Endothelial cell of umbilical vein (primary cell): Measurements from ENCODE around the gene UBE3B. TPM values are rescaled to one million over a fixed set of nuclear protein-coding genes. Genes with fewer than 3 reads are reported as not detected.

Experiments
- BruUV-seq: library from RNA; stranded (reverse); fragments of 400-500 nt; replicated peaks from 2 replicates; lab custom pipeline; 2021; lab: Mats Ljungman, UMichigan
- CTCF ChIA-PET: fragments of 300-600, 350-600 bp; sonication (Branson Sonifier 250); formaldehyde crosslinking; loops from one replicate; lab custom pipeline; 2021; ENCODE audit warnings: antibody characterized with exemption, inconsistent platforms; lab: Charles Lee
- POLR2A ChIA-PET: fragments of 300-600, 350-600 bp; sonication (Branson Sonifier 250); formaldehyde crosslinking; loops from one replicate; lab custom pipeline; 2021; ENCODE audit warnings: antibody characterized with exemption, inconsistent platforms; lab: Charles Lee
- DNase-seq: peaks from one replicate; pipeline ENCODE4 v3.0.0-alpha.2; 2011; ENCODE audit warnings: low read depth, low spot score
- FAIRE-seq: peaks from 2 replicates; lab custom pipeline; 2011; peaks lifted over from hg19 to GRCh38; lab: Jason Lieb, UNC
- H2AFZ ChIP-seq: 2 replicates; pipeline ENCODE4 v1.6.0; 2012; ENCODE audit warnings: low read depth, low read length, control low read depth, inconsistent platforms
- H3K27ac ChIP-seq: 2 replicates; pipeline ENCODE4 v1.5.1; 2011; ENCODE audit warnings: low read depth, mild to moderate bottlenecking, control low read depth, low read length, moderate library complexity; ENCODE audit not compliant: insufficient read depth
- H3K27me3 ChIP-seq, 2 experiments: 2 replicates each; pipeline versions ENCODE4 v1.6.0 to v1.6.1; 2011; ENCODE audit warnings: low read length in 2 of 2, mixed read lengths in 1 of 2; ENCODE audit not compliant: control insufficient read depth in 2 of 2, insufficient read depth in 2 of 2
- H3K36me3 ChIP-seq, 2 experiments: 2 replicates in 1 of 2; 3 replicates in 1 of 2; pipeline ENCODE4 v1.5.1; 2011; ENCODE audit warnings: low read length in 2 of 2, mild to moderate bottlenecking in 1 of 2, moderate library complexity in 1 of 2; ENCODE audit not compliant: control insufficient read depth in 2 of 2, insufficient read depth in 2 of 2; ENCODE audit errors: extremely low read depth in 1 of 2
- H3K4me1 ChIP-seq: 3 replicates; pipeline ENCODE4 v1.5.1; 2011; ENCODE audit warnings: mild to moderate bottlenecking, low read length; ENCODE audit not compliant: control insufficient read depth, insufficient read depth; ENCODE audit errors: extremely low read depth
- H3K4me2 ChIP-seq: 2 replicates; pipeline ENCODE4 v1.6.1; 2011; ENCODE audit warnings: low read length, control low read depth, mixed read lengths; ENCODE audit not compliant: insufficient read depth
- H3K4me3 ChIP-seq, 3 experiments: fragments of 200-600 bp in 1 of 3; sonication (generic), shearing (Covaris generic) in 1 of 3; replicated peaks in 1 of 3; 2 replicates each; pipeline ENCODE4 v1.5.1; 2011 to 2016; ENCODE audit warnings: control low read depth in 3 of 3, low read length in 3 of 3, mild to moderate bottlenecking in 2 of 3, inconsistent platforms in 1 of 3, low read depth in 1 of 3, moderate library complexity in 1 of 3; ENCODE audit not compliant: insufficient read depth in 1 of 3
- H3K79me2 ChIP-seq: 2 replicates; pipeline ENCODE4 v1.6.0; 2012; ENCODE audit warnings: low read length, inconsistent platforms; ENCODE audit not compliant: control insufficient read depth, insufficient read depth
- H3K9ac ChIP-seq: replicated peaks from 2 replicates; pipeline ENCODE3; 2011; ENCODE audit warnings: low read length, control low read depth; ENCODE audit not compliant: insufficient read depth; ENCODE audit errors: extremely low read depth
- H3K9me1 ChIP-seq: replicated peaks from 3 replicates; pipeline ENCODE4 v1.6.0; 2011; ENCODE audit warnings: mild to moderate bottlenecking, low read length; ENCODE audit not compliant: control insufficient read depth, insufficient read depth; ENCODE audit errors: extremely low read depth
- H3K9me3 ChIP-seq: replicated peaks from 2 replicates; pipeline ENCODE4 v1.5.1; 2012; ENCODE audit warnings: low read length, inconsistent platforms; ENCODE audit not compliant: control insufficient read depth, insufficient read depth
- H4K20me1 ChIP-seq: replicated peaks from 2 replicates; pipeline ENCODE3; 2011; ENCODE audit warnings: mild to moderate bottlenecking, low read length; ENCODE audit not compliant: control insufficient read depth, insufficient read depth; ENCODE audit errors: extremely low read depth
- CTCF ChIP-seq, 2 donors: IDR thresholded peaks; 1 replicate in 1 of 2; 2 replicates in 1 of 2; pipeline ENCODE4 v1.5.1; 2011; ENCODE audit warnings: low read length in 2 of 2, mild to moderate bottlenecking in 2 of 2, moderate library complexity in 2 of 2, control low read depth in 1 of 2, inconsistent platforms in 1 of 2, low read depth in 1 of 2; ENCODE audit not compliant: insufficient read depth in 1 of 2; ENCODE audit errors: extremely low read depth in 1 of 2
- EZH2 ChIP-seq: IDR thresholded peaks from 2 replicates; pipeline ENCODE4 v1.6.1; 2012; ENCODE audit warnings: borderline replicate concordance, low read depth, mild to moderate bottlenecking, moderate library complexity, low read length, inconsistent platforms; ENCODE audit not compliant: severe bottlenecking
- FOS ChIP-seq: IDR thresholded peaks from 2 replicates; pipeline ENCODE4 v1.6.1; 2011; ENCODE audit warnings: mild to moderate bottlenecking, low read length, moderate library complexity, borderline replicate concordance; ENCODE audit not compliant: insufficient read depth
- GATA2 ChIP-seq: IDR thresholded peaks from 2 replicates; pipeline ENCODE4 v1.7.0; 2011; ENCODE audit warnings: low read depth, mild to moderate bottlenecking, moderate library complexity, mixed read lengths, low read length; ENCODE audit not compliant: insufficient read length, insufficient read depth
- JUN ChIP-seq: IDR thresholded peaks from 2 replicates; pipeline ENCODE4 v1.6.1; 2011; ENCODE audit warnings: borderline replicate concordance, low read depth; ENCODE audit not compliant: insufficient read length, insufficient read depth
- MAX ChIP-seq: IDR thresholded peaks from 2 replicates; pipeline ENCODE4 v1.6.1; 2011; ENCODE audit not compliant: insufficient read depth, insufficient read length
- MYC ChIP-seq: IDR thresholded peaks from one replicate; pipeline ENCODE4 v1.6.1; 2011; ENCODE audit warnings: mild to moderate bottlenecking, low read depth, low read length
- POLR2A ChIP-seq: IDR thresholded peaks from 2 replicates; pipeline ENCODE4 v1.6.1; 2012; ENCODE audit warnings: low read depth, mild to moderate bottlenecking, control low read depth, low read length
- POLR2AphosphoS5 ChIP-seq: IDR thresholded peaks from 2 replicates; pipeline ENCODE4 v1.6.1; 2012; ENCODE audit warnings: low read depth, mild to moderate bottlenecking, control low read depth, low read length, moderate library complexity; ENCODE audit not compliant: insufficient read depth
- dilution Hi-C: fragments of 300-500 bp; cut with MboI; formaldehyde crosslinking; loops from one replicate; pipeline ENCODE4 v1.15.0; 2019; ENCODE audit warnings: low sequenced_read_pairs; ENCODE audit not compliant: extremely low pct_ligation_motif_present
- intact Hi-C: fragments of 100-400 bp; cut with micrococcal nuclease; formaldehyde crosslinking; loops from one replicate; pipeline ENCODE4 v1.10.0; 2022
- polyA plus RNA-seq, 4 experiments: library from polyadenylated mRNA; depleted of rRNA in 3 of 4; stranded (reverse) in 3 of 4; unstranded in 1 of 4; fragments of >200 nt; gene quantifications; 2 replicates each; pipeline versions ENCODE4 v1.2.1 to v1.2.3, GENCODE V29; 2011 to 2012; ENCODE audit warnings: missing spikeins in 1 of 4
- total RNA-seq: library from RNA; stranded (reverse); gene quantifications from 2 replicates; pipeline ENCODE4 v1.2.3, GENCODE V29; 2021

Gene UBE3B
- total and polyA plus RNA-seq, 2 donors (not counting 3 experiments of a cell fraction or from before 2014, with no cell fraction given): 24.9 to 40.8 TPM

GRCh38 chr12:109580684-109581333 is 103.4 kb downstream of the UBE3B start:
- dilution Hi-C loops: no loop called here
- TF ChIP-seq JUN (no peak), CTCF (IDR thresholded peaks at IDR 0.05; ENCODE audit: extremely low read depth in 1 of 2, insufficient read depth in 1 of 2, low read depth in 1 of 2, low read length in 2 of 2) (no peak), POLR2AphosphoS5 (no peak), POLR2A (no peak), FOS (no peak), GATA2 (no peak), MAX (no peak), EZH2 (no peak), MYC (no peak)
- POLR2A ChIA-PET: no interaction called here
- H3K4me1 ChIP-seq: no peaks in the 10 kb centered on the region
- H3K4me2 ChIP-seq: no peak overlapping the region
- no peak overlapping the region for H3K9ac ChIP-seq
- DNase-seq: no peak
- CTCF ChIA-PET: interaction anchor here (1.3 to 1.8 kb wide), 2 partner anchors 17 to 62 kb away, joined by 3 to 7 read pairs; no protein-coding TSS in a partner anchor
- H3K27ac ChIP-seq: no peak overlapping the region
- no peak overlapping the region for H2AFZ ChIP-seq
- no TSS peak for BruUV-seq
- H3K4me3 ChIP-seq: no peak overlapping the region
- H3K9me3 ChIP-seq: no peaks in the 10 kb centered on the region
- FAIRE-seq: no peak
- no peaks in the 10 kb centered on the region for H4K20me1 ChIP-seq
- peaks cover 6 to 43% of the 10 kb centered on the region in 2 experiments for H3K36me3 ChIP-seq
- intact Hi-C loops: no loop called here
- H3K79me2 ChIP-seq: no peaks in the 10 kb centered on the region
- H3K27me3 ChIP-seq: no peaks in the 10 kb centered on the region
- H3K9me1 ChIP-seq: no peaks in the 10 kb centered on the region
